Breast epithelium (tissue), 3 donors: ENCODE results near the gene EDAR.

Source experiments
- CTCF ChIP-seq, 3 donors: fragments of 450-650 bp; IDR thresholded peaks; one replicate each; pipeline ENCODE4 v1.5.1; 2016 to 2017; ENCODE audit warnings: antibody characterized with exemption in 3 of 3, mild to moderate bottlenecking in 3 of 3, moderate library complexity in 3 of 3
- POLR2A ChIP-seq: fragments of 450-650 bp; IDR thresholded peaks from one replicate; pipeline ENCODE4 v1.6.1; 2016; ENCODE audit warnings: antibody characterized with exemption, mild to moderate bottlenecking, moderate library complexity
- POLR2AphosphoS5 ChIP-seq, 3 donors: sonication (generic); formaldehyde crosslinking; IDR thresholded peaks; one replicate each; pipeline ENCODE4 v1.6.1; 2017; ENCODE audit warnings: antibody characterized with exemption in 3 of 3

- TF ChIP-seq CTCF (IDR thresholded peaks at IDR 0.05) (no peak), POLR2AphosphoS5 (IDR thresholded peaks at IDR 0.05) (no peak), POLR2A (no peak)
Measured at GRCh38 chr2:108909275-108909823, 79.7 kb downstream of the EDAR start.
